HepG2 (cell line): Measurements from ENCODE around the gene BACE1-AS. TPM values are rescaled to one million over a fixed set of nuclear protein-coding genes. Genes with fewer than 3 reads are reported as not detected.
A peak's percentile ranks its signal among the peaks of the same experiment; 100 is the strongest.

ENCODE experiments used
- ATAC-seq: fragments of 200-7000 bp; cut with Tn5 transposase; 3 replicates; pipeline ENCODE4 v1.9.1; 2020; ENCODE audit warnings: mild to moderate bottlenecking, moderate library complexity
- BruUV-seq: library from RNA; stranded (reverse); fragments of 400-500 nt; replicated peaks from 2 replicates; lab custom pipeline; 2021; lab: Mats Ljungman, UMichigan
- CTCF ChIA-PET: fragments of 300-600 bp; formaldehyde crosslinking; extraction: SDS; loops from one replicate; lab custom pipeline; 2021; ENCODE audit warnings: low total read pairs, inconsistent platforms, low intra/inter-chr PET ratio; lab: Yijun Ruan, JAX
- POLR2A ChIA-PET: fragments of 350-600 bp; sonication (Branson Sonifier 250); formaldehyde crosslinking; loops from one replicate; lab custom pipeline; 2020; ENCODE audit warnings: antibody characterized with exemption, inconsistent platforms; lab: Yijun Ruan, JAX
- DNase-seq: peaks from one replicate; pipeline ENCODE4 v3.0.0-alpha.2; 2015; ENCODE audit warnings: low spot score
- FAIRE-seq: peaks from 3 replicates; lab custom pipeline; 2011; peaks lifted over from hg19 to GRCh38; lab: Jason Lieb, UNC
- H2AFZ ChIP-seq: one replicate; pipeline ENCODE4 v1.6.1; 2011; ENCODE audit warnings: low read length, inconsistent platforms
- H3K27ac ChIP-seq: fragments of 300-600 bp; 3 replicates; pipeline ENCODE4 v1.8.0; 2011; ENCODE audit warnings: mixed run types, mild to moderate bottlenecking, mixed read lengths, low read length, inconsistent platforms; ENCODE audit not compliant: insufficient read depth; ENCODE audit errors: extremely low read length
- H3K27me3 ChIP-seq, 2 experiments: fragments of 200-600 bp in 1 of 2; 2 replicates in 1 of 2; 3 replicates in 1 of 2; pipeline versions ENCODE4 v1.6.0 to v1.8.0; 2011; ENCODE audit warnings: low read length in 2 of 2, mild to moderate bottlenecking in 2 of 2, moderate library complexity in 2 of 2, inconsistent platforms in 1 of 2; ENCODE audit not compliant: insufficient read depth in 2 of 2, control insufficient read depth in 1 of 2
- H3K36me3 ChIP-seq, 2 experiments: fragments of 200-600 bp in 1 of 2; replicated peaks in 1 of 2; 2 replicates in 1 of 2; 3 replicates in 1 of 2; pipeline versions ENCODE4 v1.5.1 to v1.8.0; 2011; ENCODE audit warnings: low read length in 2 of 2, inconsistent platforms in 1 of 2; ENCODE audit not compliant: insufficient read depth in 2 of 2, control insufficient read depth in 1 of 2
- H3K4me1 ChIP-seq: 2 replicates; pipeline ENCODE4 v1.5.1; 2012; ENCODE audit warnings: low read length, inconsistent platforms; ENCODE audit not compliant: insufficient read depth
- H3K4me2 ChIP-seq: 2 replicates; pipeline ENCODE4 v1.6.0; 2011; ENCODE audit warnings: low read depth, low read length, inconsistent platforms
- H3K4me3 ChIP-seq, 3 experiments: fragments of 200-600 bp in 1 of 3; sonication (generic), shearing (Covaris generic) in 1 of 3; replicated peaks in 1 of 3; 2 replicates each; pipeline ENCODE4 v1.5.1; 2011 to 2016; ENCODE audit warnings: low read length in 3 of 3, inconsistent platforms in 2 of 3, low read depth in 2 of 3, mild to moderate bottlenecking in 2 of 3, control low read depth in 1 of 3, mixed read lengths in 1 of 3; ENCODE audit not compliant: insufficient read depth in 1 of 3
- H3K79me2 ChIP-seq: one replicate; pipeline ENCODE4 v1.6.1; 2011; ENCODE audit warnings: low read length, inconsistent platforms; ENCODE audit not compliant: insufficient read depth
- H3K9ac ChIP-seq: 2 replicates; pipeline ENCODE4 v1.6.0; 2011; ENCODE audit warnings: mild to moderate bottlenecking, low read depth, low read length, inconsistent platforms; ENCODE audit not compliant: insufficient read depth
- H3K9me3 ChIP-seq: 2 replicates; pipeline ENCODE4 v1.5.1; 2012; ENCODE audit warnings: mild to moderate bottlenecking, low read length
- H4K20me1 ChIP-seq: 2 replicates; pipeline ENCODE4 v1.6.0; 2011; ENCODE audit warnings: inconsistent platforms, mild to moderate bottlenecking, low read length, moderate library complexity; ENCODE audit not compliant: insufficient read depth
- CHD4 ChIP-seq: fragments of 200-600 bp; sonication (generic); IDR thresholded peaks from 2 replicates; pipeline ENCODE4 v1.7.0; 2017; ENCODE audit warnings: mild to moderate bottlenecking, low read length, borderline replicate concordance
- DMAP1 ChIP-seq: IDR thresholded peaks from 2 replicates; pipeline ENCODE4 v1.6.1; 2016
- DPF2 ChIP-seq: sonication (generic); formaldehyde crosslinking; IDR thresholded peaks from 2 replicates; pipeline ENCODE4 v1.4.0; 2020; ENCODE audit warnings: mild to moderate bottlenecking, low read depth, missing genetic modification reagents, borderline replicate concordance
- ETV5 ChIP-seq: IDR thresholded peaks from 2 replicates; pipeline ENCODE4 v1.6.1; 2018; ENCODE audit warnings: missing biosample characterization, missing genetic modification reagents, inconsistent platforms, borderline replicate concordance
- GTF2F1 ChIP-seq: fragments of 150-350 bp; IDR thresholded peaks from 2 replicates; pipeline ENCODE4 v1.6.1; 2014; ENCODE audit warnings: low read length
- NCOA5 ChIP-seq: sonication (generic); formaldehyde crosslinking; IDR thresholded peaks from 2 replicates; pipeline ENCODE4 v1.4.0; 2020; ENCODE audit warnings: missing genetic modification reagents
- NFE2L1 ChIP-seq: sonication (generic); formaldehyde crosslinking; IDR thresholded peaks from 2 replicates; pipeline ENCODE4 v1.4.0; 2020; ENCODE audit warnings: missing genetic modification reagents, mild to moderate bottlenecking, borderline replicate concordance
- PHF21A ChIP-seq: sonication (generic); formaldehyde crosslinking; IDR thresholded peaks from 2 replicates; pipeline ENCODE4 v1.5.0; 2020; ENCODE audit warnings: mild to moderate bottlenecking, missing genetic modification reagents
- RARA ChIP-seq: IDR thresholded peaks from 2 replicates; pipeline ENCODE4 v1.6.1; 2016; ENCODE audit warnings: missing genetic modification reagents, missing compliant biosample characterization
- RCOR2 ChIP-seq: IDR thresholded peaks from 2 replicates; pipeline ENCODE4 v1.6.1; 2016; ENCODE audit warnings: missing biosample characterization, missing genetic modification reagents
- SIX4 ChIP-seq: sonication (generic); formaldehyde crosslinking; IDR thresholded peaks from 2 replicates; pipeline ENCODE4 v1.4.0; 2020; ENCODE audit warnings: missing genetic modification reagents
- SKI ChIP-seq: fragments of 450-650 bp; IDR thresholded peaks from one replicate; pipeline ENCODE4 v1.6.1; 2018; ENCODE audit warnings: mild to moderate bottlenecking; ENCODE audit not compliant: partially characterized antibody
- SMAD9 ChIP-seq: sonication (generic); formaldehyde crosslinking; IDR thresholded peaks from 2 replicates; pipeline ENCODE4 v1.5.1; 2020; ENCODE audit warnings: mild to moderate bottlenecking, missing genetic modification reagents
- SNAI1 ChIP-seq: sonication (generic); formaldehyde crosslinking; IDR thresholded peaks from 2 replicates; pipeline ENCODE4 v1.5.0; 2020; ENCODE audit warnings: mild to moderate bottlenecking, missing genetic modification reagents, borderline replicate concordance
- SSRP1 ChIP-seq: IDR thresholded peaks from 2 replicates; pipeline ENCODE4 v1.6.1; 2016; ENCODE audit warnings: control low read depth
- STAG1 ChIP-seq: sonication (generic); formaldehyde crosslinking; IDR thresholded peaks from 2 replicates; pipeline ENCODE4 v1.4.0; 2020; ENCODE audit warnings: missing genetic modification reagents
- ZMYM3 ChIP-seq: sonication (generic); formaldehyde crosslinking; IDR thresholded peaks from 2 replicates; pipeline ENCODE4 v1.5.1; 2020; ENCODE audit warnings: mild to moderate bottlenecking, missing genetic modification reagents
- ZNF331 ChIP-seq: sonication (generic); formaldehyde crosslinking; IDR thresholded peaks from 2 replicates; pipeline ENCODE4 v1.4.0; 2020; ENCODE audit warnings: missing genetic modification reagents
- ZNF646 ChIP-seq: sonication (generic); formaldehyde crosslinking; IDR thresholded peaks from 2 replicates; pipeline ENCODE4 v1.9.0; 2021; ENCODE audit warnings: mild to moderate bottlenecking, missing genetic modification reagents
- ZNF788 ChIP-seq: sonication (generic); formaldehyde crosslinking; IDR thresholded peaks from 2 replicates; pipeline ENCODE4 v1.5.0; 2020; ENCODE audit warnings: mild to moderate bottlenecking, missing genetic modification reagents, borderline replicate concordance
- WGBS: methylation state at CpG from one replicate; pipeline ENCODE4 v1.1.6; 2017; ENCODE audit warnings: low lambda C conversion rate; 5-methylcytosine and 5-hydroxymethylcytosine counted together
- in situ Hi-C: cut with HindIII; loops from 2 replicates; pipeline ENCODE4 v1.10.0; 2017; ENCODE audit warnings: low pct_unique_long_range_greater_than_20kb; ENCODE audit not compliant: extremely low pct_ligation_motif_present
- intact Hi-C: fragments of 100-400 bp; cut with micrococcal nuclease; formaldehyde crosslinking; loops from one replicate; pipeline ENCODE4 v1.10.0; 2022; ENCODE audit not compliant: unreplicated experiment
- polyA plus RNA-seq, 8 experiments: library from polyadenylated mRNA; depleted of rRNA in 3 of 8; stranded (reverse) in 7 of 8; unstranded in 1 of 8; fragments of >200 nt; fragmentation: Illumina TruSeq in 4 of 8; extraction: Trizol in 4 of 8; gene quantifications; 2 replicates each; pipeline versions ENCODE4 v1.2.1 to v1.2.3, GENCODE V29; 2011 to 2016; ENCODE audit warnings: low read depth in 4 of 8, missing spikeins in 1 of 8, mixed read lengths in 1 of 8; ENCODE audit not compliant: insufficient read depth in 1 of 8
- total RNA-seq, 5 experiments: library from RNA; depleted of rRNA; stranded (reverse); fragments of >200 nt; fragmentation: Illumina TruSeq; extraction: Trizol; gene quantifications; 2 replicates each; pipeline ENCODE4 v1.2.3, GENCODE V29; 2016; ENCODE audit warnings: low read depth in 1 of 5

BACE1-AS gene
- total and polyA plus RNA-seq, 2 of the 13 experiments (the other 11 are each of a cell fraction or from before 2014, with no cell fraction given) = 2.0 to 3.9 TPM

GRCh38 chr11:117299351-117300282 is 8.5 kb downstream of the BACE1-AS start:
- Histone ChIP-seq H3K79me2 (peaks cover 2% of the 10 kb centered on the region), H3K36me3 (no peaks in the 10 kb centered on the region; a peak in 1 of 5 replicates), H3K4me3 (peak overlapping the region; percentile 62 to 78 (median 65)), H3K4me2 (peak overlapping the region; percentile 85), H4K20me1 (no peaks in the 10 kb centered on the region), H2AFZ (no peak overlapping the region), H3K4me1 (peaks cover 65% of the 10 kb centered on the region), H3K9me3 (no peaks in the 10 kb centered on the region), H3K27me3 (no peaks in the 10 kb centered on the region), H3K27ac (peak overlapping the region; percentile 92), H3K9ac (peak overlapping the region; percentile 71)
- FAIRE-seq (peak; percentile 85), ATAC-seq (peak; percentile 83), DNase-seq (peak; percentile 79)
- intact Hi-C loops = no loop called here
- ChIA-PET CTCF (no interaction called here), POLR2A (interaction anchor here (0.8 to 7.1 kb wide), 11 partner anchors 10 to 470 kb away, joined by 3 to 62 read pairs (median 5); partner anchors contain the start of genes APOC3, BACE1, CEP164 and PCSK7)
- no TSS peak for BruUV-seq
- 6% methylated on average over 10 of the region's 12 CpGs for WGBS
- in situ Hi-C loops = no loop called here
- TF ChIP-seq CHD4 (no peak), ZNF646 (no peak), SSRP1 (CRISPR knock-in tag) (no peak), DPF2 (CRISPR knock-in tag) (peak; percentile 59), RARA (peak; percentile 60), SMAD9 (CRISPR knock-in tag) (no peak), DMAP1 (CRISPR knock-in tag) (peak; percentile 83), STAG1 (CRISPR knock-in tag) (no peak), NCOA5 (no peak), PHF21A (peak; percentile 53), ZMYM3 (CRISPR knock-in tag) (no peak), RCOR2 (CRISPR knock-in tag) (peak; percentile 29; the same call in 1 of the 2 replicates), NFE2L1 (no peak), ZNF788 (CRISPR knock-in tag) (no peak), SKI (no peak), SNAI1 (CRISPR knock-in tag) (peak; percentile 73; the same call in 1 of the 2 replicates), SIX4 (CRISPR knock-in tag) (0 out of 2 replicates have a peak, but pooled peaks have one; percentile 24), ETV5 (peak; percentile 55), ZNF331 (CRISPR knock-in tag) (peak; percentile 13; the same call in 1 of the 2 replicates), GTF2F1 (no peak)
